Activated CD8-positive, alpha-beta memory T cell treated with anti-CD3 and anti-CD28 coated beads, Interleukin-2, amount 50 U/mL, for 1 hour (primary cell): Measurements from ENCODE around the gene CEMP1.

ENCODE experiments used
- DNase-seq: peaks from one replicate; pipeline ENCODE4 v3.0.0-alpha.2; 2020; ENCODE audit errors: extremely low read depth

Gene CEMP1

DNA sequence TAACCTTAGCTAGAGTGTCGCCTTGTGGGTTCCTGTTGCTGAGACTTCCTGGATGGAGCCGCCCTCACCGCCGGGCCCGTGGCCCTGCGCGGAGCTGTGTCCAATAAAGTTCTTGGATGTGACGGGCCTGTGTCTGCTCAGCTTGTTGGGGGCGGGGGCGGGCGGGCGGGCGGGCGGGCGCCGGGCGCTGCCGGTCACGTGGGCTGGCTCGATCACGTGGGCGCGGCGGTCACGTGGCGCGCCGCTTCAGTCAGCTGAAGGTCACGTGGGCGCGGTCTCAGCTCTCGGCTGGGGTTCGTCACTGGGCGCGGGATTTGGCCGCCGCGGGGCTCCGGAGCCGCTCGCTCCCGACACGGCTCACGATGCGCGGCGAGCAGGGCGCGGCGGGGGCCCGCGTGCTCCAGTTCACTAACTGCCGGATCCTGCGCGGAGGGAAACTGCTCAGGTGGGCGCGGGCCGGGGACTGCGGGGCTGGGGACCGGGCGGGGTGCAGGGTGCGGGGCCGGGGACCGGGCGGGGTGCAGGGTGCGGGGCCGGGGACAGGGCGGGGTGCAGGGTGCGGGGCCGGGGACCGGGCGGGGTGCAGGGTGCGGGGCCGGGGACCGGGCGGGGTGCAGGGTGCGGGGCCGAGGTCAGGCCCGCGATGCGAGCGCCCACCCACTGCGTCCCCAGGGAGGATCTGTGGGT is 11.0 kb downstream of the CEMP1 start, which contains the start of gene AMDHD2:
Gene AMDHD2, plus strand, starts transcription at position 275 of the 687 bp plus-strand sequence. Its CDS starts 88 bp downstream, at position 363.
- peak; percentile 73 for DNase-seq

DNA sequence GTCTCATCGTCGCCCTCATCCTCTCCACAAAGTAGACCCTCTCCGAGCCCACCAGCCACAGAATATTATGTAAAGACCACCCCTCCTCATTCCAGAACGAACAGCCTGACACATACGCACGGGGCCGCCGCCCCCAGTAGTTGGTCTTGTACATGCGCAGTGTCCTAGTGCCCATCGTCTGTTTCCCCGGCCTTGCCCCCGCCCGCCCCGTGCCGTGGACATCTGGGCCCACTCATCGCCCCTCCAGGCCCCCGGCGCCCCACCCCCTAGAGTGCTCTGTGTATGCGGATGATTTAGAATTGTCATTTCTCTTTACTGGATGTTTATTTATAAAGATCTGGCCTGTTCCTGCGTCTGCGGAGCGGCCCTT is 11.5 kb downstream of the CEMP1 start:
- no peak for DNase-seq

DNA sequence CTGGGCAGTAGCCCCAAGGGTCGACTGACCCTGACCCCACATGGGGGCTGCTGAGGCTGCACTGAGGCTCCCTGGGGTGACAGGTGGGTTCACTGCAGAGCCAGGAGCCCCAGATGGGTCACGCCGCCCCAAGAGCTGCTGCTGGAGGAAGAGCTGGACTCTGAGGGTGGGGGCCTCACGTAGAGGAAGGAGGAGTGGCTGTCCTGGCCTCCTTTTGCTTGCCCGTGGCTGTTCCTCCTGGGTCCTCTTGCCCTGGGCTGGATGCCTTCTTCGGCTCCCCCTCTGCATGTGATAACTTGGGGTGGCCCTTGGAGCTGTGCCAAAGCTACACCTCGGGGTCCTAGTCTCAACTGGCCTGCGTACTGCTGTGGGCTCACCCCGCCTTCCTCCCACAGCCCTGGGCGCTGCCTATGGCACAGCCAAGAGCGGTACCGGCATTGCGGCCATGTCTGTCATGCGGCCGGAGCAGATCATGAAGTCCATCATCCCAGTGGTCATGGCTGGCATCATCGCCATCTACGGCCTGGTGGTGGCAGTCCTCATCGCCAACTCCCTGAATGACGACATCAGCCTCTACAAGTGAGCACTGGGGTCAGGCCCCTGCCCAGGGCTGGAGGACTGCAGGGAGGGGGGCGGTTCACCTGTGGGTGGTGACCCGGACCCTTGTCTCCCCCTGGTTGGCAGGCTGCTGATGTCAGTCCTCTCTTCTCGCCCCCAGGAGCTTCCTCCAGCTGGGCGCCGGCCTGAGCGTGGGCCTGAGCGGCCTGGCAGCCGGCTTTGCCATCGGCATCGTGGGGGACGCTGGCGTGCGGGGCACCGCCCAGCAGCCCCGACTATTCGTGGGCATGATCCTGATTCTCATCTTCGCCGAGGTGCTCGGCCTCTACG is 12.1 kb downstream of the CEMP1 start:
- no peak for DNase-seq

DNA sequence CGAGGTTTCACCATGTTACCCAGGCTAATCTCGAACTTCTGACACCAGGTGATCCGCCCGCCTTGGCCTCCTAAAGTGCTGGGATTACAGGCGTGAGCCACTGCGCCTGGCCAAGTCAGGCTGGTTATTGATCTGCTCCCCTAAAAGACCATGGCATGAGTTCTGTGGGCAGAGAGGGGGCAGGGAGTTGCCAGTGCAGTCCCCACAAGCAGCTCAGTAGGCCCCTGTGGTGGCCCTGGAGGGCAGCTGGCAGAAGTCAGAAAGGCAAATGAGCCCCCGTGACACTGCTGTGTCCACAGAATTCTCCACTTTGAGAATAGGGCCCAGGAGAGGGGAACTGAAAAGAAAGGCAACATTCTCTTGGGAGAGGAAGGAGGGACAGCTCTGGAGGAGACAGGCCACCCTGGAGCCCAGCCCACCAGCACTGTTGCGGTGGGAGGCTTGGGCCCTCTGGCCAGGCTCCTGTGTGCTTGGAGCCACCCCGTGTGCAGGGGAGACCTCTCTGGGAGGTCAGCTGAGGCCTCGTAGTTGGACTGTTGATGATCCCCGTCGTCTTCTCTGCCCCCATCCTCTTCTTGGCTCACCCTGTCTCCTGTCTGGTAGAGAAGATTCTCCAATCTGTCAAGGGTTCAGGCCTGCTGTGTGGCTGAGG is 13.1 kb downstream of the CEMP1 start:
- DNase-seq: no peak

DNA sequence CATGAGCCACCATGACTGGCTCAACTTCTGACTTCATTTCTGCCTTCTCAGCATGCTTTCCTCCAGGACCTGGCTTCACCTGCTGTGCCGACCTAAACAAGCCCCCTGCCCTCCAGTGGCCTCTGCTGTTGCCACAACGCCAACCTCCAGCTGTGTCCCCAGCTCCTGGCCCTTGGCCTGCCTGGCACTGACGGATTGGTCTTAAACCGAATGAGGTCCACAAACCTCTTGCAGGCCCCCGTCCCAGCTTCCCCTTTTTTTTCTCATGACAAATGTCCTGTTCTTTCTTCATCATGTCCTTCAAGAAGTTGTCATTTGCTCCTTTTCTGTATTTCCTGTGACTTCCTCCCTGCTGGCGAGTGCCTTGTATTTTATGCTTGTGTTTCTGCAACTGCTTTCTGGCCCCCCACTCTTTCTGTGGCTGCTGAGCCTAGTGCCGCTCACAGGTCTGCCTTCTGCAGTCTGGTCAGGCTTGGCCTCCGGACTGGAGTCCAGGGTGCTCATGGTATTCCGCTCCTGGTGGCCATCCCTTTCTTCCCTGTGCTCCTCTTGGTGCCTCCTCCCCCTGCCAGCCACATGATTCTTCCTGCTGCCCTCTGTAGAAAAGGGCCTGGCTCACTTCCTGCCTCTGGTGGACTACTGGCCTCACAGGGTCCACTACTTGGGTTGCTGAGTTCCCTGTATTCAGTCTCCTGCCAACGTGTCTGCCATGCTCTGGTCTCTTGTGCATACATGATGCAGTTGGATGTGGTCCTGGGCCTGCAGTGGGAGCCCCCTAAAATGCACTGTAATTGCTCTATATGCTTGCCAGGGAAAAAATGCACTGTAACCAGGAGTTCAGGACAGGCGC is 14.6 kb downstream of the CEMP1 start:
- DNase-seq: no peak

DNA sequence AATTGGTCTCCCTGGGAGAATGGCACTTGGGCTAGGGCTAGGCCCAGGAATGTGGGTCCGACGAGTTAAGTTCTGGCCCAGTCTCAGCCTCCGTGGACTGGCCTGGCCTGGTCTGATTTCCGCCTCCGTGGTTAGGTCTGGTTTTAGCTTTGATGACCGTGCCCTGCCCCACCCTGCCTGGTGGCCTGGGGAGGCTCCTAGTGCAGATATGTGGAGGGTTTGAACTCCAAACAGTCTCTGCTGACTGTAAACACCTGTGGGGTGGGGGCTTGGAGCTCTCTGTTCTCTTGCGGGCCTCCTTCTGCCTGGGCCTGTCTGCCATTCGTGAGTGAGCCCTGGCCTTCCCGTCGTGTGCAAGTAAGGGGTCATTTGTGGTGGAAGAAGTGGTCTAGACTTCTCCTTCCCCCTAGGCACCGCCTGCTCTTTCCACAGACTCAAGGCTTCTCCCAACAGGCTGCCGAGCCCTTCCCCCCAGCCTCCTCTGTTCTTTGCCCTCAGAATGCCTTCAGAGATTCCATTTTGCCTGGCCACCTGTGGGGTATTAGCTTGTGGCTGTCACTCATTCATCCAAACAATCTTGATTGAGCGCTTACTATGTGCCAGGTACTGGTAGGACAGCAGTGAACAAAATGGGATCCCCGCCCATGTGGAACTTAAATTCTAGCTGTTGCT is 15.9 kb downstream of the CEMP1 start:
- DNase-seq: no peak

DNA sequence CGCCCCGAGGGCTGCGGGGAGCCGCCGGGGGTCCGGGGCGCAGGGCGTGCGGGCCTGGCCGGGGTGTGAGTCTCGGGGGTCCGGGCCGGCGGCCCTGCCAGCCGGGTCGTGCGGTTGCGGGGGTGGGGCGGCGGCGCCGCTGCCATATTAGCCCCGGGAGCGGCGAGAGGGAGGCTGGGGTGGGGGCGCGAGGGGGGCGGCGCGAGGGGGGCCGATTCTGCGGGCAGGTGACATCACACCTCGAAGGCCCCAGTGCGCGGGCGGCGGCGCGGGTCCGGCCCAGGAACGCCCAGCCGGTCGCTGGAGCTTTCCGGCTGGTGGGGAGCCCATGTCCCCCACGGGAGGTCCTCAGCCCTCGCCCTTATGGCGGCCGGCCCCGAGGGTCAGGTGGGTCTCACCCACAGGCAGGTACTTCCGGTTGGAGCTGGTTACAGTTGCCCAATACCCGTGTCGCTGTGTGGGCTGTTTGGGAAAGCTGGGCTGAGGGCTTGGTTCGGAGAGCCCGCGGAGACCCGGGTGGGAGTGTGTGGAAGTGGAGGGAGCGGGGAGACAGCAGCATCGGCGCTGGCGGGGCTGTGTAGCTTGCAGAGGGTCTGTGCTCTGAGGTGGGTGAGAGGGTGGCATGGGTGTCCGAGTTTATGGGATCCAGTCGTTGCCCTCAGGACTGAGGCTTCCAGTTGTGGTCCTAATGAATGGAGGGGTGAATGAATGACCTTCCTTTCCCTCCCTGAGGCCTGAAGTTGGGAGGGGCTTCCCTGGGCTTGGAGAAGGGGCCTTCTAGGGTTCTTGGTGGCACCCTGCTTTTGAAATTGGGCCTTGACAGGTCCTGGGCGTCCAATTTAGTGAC is 16.7 kb downstream of the CEMP1 start:
- DNase-seq: no peak

DNA sequence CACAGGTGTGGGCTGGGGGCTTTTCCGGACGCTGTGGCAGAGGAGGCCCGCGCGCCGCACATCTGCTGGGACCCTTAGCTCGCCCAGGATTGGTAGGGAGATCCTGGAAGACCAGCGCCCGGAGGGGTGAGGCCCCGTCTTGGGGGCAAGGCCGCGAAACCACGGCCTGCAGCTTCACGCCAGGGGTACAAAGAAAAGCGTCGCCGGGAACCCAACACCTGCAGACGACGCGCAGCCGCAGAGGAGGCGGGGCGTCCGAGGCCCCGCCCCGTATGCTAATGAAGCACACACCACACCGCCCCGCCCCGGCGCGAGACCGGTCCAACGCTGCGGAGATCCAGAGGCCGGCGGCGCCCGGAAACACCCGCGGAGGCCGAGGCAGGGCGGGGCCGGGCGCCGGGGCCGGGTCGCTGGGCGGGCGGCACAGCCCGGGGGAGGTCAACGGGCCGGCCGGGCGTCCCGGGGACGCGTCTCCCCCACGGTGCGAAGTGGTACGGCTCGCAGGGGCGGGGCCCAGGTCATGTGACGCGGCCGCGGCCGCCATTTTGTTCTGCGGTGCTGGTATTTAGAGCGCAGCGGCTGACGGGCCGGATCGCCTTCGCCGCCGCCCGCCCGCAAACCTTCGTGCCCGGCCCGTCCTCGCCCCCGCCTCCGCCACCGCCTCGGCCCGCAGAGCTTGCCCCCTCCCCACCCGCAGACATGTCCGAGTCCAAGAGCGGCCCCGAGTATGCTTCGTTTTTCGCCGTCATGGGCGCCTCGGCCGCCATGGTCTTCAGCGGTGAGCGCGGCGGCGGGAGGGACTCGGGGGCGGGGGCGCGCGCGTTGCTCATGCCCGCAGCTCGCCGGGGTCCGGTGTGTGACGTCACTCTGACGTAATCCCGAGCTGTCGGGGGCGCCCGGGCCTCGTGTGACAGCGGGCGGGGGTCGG is 17.5 kb downstream of the CEMP1 start, which contains the start of gene ATP6V0C:
Gene ATP6V0C, plus strand, starts transcription at position 548 of the 928 bp plus-strand sequence. Its CDS starts 152 bp downstream, at position 700.
- peak; percentile 71 for DNase-seq

DNA sequence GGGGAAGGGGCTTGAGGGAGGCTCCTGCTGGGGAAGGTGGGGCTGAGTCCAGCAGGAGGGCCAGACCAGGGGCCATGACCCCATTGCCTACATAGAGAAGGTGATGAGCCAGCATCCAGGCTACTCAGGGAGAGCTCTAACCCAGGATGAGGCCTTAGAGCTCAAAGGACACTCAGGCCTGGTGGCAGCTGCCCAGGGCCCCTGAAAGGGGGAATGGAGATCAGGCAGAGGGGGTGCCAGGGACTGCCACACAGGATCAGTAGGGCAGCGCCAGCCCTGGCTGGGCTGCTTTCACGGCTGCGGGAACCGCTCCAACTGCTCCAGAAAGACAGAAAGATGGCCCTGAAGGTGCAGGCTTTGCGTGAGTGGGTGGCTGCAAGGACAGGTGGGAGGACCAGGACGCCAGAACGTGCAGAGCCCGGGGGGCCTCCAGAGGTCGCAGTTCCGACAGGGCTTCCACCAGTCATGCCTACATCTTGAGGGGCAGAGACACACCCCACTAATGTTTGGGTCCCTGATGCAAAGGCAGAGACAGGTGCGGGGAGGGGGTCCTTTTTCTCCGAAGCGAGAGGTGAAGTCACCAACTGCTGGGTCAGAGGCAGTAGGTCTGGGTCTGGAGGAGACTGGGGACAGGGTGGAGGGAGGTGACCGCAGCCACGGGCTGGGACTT is 18.3 kb downstream of the CEMP1 start:
- no peak for DNase-seq

DNA sequence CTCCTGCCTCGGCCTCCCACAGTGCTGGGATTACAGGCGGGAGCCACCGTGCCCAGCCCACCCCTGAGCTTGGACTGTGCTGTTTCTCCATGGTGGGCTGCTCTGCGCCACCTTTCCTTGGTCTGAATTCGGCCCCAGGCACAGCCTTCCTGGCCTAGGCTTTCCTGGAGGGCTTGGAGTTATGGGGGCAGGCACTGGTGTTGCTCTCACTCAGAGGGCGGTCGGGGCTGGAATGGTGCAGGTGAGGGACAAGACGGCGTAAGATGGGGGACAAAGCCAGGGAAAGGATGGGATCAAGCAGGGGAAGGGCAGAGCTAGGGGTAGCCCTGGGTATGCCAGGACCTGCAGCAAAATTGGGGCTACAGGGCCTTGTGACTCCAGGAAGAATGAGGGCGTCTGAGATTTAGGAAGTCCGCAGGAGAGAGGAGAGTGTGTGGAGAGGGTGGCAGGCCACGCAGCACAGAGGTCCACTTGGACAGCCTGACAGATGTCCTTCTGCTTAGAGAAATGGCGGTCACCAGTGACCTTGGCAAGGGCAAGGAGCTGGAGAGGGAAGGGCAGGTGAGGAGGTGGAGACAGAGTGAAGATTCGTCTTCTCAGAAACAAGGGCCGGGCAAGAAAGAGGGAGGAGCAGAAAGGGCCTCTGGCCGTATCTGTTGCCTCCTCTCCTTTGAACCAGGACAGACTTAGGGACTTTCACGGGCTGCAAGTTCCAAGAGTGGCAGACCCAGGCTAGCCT is 19.0 kb downstream of the CEMP1 start:
- no peak for DNase-seq

DNA sequence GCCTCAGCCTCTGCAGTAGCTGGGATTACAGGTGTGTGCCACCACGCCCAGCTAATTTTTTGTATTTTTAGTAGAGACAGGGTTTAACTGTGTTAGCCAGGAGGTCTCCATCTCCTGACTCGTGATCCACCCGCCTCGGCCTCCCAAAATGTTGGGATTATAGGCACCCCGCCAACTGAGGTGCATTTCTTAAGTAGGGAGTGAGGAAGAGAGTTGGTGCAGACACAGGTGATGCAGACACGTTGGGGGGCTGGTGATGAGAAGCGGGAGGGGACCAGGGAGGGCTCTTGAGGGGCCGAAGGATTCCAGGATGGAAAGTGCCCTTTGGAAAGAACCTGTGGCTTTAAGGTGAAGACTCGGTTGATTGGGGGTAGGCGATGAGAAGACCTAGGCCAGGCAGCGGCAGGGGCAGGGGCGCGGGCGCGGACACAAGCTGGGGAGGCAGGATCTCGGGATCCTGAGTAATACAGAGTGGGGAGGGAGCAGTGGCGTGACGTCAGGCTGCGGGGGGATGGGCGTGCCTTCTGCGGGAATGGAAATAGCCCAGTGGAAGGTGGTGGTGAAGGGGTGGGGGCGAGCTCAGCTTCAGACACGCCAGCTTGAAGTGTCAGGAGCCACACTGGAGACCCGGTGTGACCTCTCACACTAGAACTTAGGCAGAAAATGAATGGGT is 19.9 kb downstream of the CEMP1 start:
- no peak for DNase-seq

DNA sequence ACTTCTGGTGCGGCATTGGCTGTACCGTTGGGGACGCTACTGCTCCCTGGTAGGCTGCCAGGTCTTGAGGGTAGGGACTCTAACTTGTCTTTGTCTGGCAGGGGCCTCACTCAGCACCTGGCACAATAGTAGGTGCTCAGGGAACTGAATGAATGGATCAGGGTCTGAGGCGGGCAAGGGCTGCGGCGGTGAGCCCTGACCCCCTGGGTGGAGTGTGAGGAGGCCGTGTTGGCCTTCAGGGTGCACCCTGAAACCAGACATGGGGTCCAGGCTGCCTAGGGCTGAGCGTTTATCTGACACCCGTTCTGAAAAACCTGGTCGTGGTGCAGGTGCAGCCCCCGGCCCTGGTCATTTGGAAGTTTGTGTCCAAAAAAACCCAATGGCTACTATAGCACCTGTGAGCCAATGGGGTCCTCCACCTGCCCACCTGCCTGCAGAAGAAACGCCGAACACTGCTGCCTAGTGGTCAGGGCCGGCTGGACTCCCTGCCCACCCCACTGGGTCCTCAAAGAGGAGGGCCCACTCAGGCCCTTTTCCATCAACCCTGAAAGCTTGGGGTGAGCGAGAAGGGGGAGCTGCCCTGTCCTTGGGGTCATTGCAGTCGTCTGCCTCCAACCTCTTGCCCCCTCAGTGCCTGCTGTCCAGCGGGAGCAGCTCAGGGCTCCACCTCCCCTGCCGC is 22.3 kb downstream of the CEMP1 start:
- DNase-seq: no peak

DNA sequence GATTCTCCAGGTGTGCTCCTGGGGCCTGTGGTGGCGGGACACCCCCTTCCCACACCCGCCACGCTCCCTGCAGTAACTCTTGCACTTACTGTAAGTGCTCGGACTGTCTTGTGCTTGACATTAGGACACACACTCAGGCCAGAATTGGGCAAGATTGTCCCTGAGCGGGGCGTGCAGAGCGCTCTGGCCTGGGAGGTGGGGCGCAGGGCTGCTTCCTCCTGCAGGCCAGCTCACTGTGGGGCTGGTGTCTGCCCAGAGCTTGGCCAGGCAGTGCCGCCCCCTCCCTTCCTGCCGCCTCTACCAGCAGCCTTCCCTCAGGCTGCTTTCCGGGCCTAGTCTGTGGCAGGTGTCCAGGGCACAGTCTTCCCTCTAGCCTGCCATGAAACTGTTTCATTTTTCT is 23.5 kb downstream of the CEMP1 start:
- DNase-seq: no peak

DNA sequence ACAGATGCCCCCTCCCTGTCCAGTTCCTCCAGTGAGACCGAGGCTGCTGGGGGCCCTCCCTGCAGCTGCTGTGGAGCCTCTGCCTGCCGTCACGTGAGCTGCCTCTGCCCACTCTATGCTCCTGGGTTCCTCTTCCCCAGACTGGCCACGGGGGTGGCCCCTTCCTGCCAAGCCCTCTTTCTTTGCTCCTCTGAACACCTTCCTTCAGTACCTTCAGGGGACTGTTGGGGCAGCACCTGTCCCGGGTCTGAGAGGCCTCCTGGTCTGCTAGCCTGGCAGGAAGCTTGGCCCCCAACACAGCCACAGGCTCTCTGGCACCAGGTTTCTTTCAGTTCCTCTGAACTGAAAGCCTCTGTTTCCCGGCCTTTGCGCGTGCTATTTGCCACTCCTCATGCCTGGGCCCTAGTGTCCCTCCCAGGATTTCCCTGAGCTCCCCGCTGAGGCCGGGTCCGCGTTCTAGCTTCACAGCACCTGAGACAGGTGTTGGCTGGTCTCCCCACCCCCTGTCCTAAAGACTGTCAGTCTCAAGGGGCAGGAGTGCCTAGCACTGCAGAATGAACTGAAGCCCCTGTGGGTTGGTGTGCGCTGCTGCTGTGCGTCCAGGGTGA is 24.1 kb downstream of the CEMP1 start:
- DNase-seq: no peak

DNA sequence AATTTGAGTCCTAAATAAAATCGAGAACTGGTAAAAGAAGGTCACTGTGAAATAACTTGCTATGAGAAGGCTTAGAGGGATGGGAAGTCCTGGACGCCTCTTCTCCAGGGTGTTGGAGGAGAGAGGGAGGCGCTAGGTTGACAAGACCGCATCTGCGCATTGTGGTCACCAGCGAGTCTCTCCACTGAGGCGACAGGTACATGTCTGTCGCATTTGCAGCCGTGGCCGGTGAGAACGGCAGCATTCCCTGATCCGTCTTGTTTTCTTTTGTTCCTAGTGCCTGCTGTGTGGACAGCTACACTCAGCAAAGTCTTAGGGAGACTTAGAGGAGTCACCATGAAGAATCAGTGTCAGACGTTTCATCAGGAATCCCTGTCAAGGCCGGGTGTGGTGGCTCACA is 25.5 kb downstream of the CEMP1 start:
- DNase-seq: no peak
